ENCODE measurements around the gene TUBE1.

TUBE1 gene

GRCh38 chr6:112033791-112034615, 53.3 kb downstream of the TUBE1 start:
- DNase-seq = no peak

- DNase-seq = no peak
Measured at GRCh38 chr6:112032728-112033127, 54.6 kb downstream of the TUBE1 start.

DNA sequence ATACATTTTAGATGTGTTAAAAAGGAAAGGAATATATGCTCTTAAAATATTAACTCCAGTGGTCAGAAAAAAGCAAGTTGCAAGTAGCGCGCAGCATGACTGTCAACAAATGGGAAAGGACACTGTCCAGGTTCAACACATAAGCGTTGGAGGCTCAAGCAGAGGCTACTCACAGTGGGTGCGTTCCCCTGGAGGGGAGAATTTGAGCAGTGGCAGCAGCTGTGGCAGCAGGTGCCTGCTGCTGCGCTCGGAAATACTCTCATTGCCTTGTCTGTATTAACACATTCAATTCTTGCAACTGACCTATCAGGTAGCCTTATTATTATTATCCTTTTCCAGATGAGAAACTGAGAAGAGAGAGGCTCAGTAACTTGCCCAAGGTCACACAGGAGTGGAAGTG, 55.3 kb downstream of the TUBE1 start:
- DNase-seq = no peak

- DNase-seq = no peak
Measured at GRCh38 chr6:112030961-112031660, 56.2 kb downstream of the TUBE1 start.

DNA sequence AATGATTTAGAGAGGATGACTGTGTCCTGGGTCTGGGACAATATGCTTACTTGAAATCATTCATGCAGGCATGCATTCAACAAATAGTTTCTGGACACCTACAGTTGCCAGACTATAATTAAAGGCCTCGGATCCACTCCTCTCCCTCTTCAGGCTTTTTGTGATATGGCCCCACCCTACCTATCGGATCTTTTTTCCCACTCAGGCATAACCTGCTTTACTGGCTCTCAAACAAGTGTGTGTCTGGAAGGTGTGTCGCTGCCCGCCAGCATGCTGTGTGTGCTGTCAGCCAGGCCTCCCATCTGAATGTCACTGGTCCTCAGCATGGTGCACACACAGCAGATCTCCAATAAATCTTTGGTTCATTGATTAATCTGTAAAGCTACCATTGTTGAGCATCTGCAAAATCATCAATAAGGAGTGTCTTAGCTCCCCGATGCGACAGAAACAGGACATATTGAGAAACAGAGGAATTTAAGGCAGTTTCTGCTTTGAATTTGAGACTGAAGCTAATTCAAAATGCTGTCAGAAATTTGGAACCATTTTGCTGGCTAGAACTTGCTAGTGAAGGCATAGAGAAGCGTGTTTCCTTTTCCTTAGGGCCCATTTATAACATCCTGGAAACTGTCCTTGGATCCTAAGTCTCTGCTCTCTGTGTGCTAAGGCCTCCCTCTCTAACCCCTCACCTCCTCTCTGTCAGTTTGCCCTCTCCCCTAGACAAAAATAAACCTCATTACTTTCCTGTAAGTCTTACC, 56.9 kb downstream of the TUBE1 start:
- no peak for DNase-seq

GRCh38 chr6:112029045-112029822, 58.0 kb downstream of the TUBE1 start:
- DNase-seq = peak; percentile 32

GRCh38 chr6:112027942-112028674, 59.2 kb downstream of the TUBE1 start:
- DNase-seq = no peak

DNA sequence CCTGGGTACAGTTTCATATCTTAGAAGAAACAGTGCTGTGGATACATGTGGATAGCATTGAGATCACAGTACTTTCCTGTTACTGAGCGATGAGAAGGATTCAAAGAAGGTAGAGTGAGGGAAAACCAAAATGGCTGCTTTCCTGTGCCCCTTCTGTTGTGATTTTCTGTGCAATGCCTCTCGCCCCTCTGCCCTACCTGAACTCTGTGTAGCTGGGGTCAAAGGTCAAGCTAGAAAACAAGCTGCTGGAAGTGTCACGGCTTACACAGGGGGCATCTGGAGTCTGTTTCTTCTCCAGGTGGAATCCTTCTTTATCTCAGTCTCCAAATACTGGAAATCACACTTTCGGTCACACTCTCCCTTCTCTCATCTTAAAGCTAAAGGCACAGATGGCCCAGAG, 60.3 kb downstream of the TUBE1 start:
- DNase-seq = no peak

- no peak for DNase-seq
Measured at GRCh38 chr6:112024464-112024863, 62.8 kb downstream of the TUBE1 start.

- DNase-seq = no peak
Measured at GRCh38 chr6:112022749-112023148, 64.5 kb downstream of the TUBE1 start.

DNA sequence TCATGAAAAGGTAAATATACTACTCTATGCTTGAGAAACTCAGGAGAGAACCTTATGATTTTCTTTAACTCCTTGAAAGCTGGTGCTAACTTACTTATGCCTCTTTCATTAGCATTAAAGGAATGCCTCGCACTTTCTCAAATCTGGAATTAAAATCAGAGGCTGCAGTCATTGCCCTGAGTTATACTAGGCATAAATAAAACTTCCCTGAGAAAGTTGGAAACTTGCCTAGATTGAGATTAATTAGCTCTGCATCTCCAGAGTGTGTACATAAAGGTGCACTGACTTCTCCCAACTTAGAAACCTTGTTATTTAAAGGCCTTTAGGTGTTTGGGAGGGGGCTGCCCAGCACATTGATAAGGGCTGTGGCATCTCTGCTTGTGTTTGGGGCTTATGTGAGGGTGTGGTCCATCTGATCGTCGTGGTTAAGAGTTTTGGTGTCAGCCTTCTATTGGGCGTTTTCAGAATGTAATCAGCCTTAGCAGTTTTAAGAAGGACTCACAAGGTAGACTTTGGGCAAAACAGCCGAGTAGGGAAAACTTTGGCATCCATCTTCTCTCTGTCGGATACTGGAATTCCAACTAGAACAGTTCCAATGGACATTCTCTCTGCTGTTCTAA, 65.5 kb downstream of the TUBE1 start:
- no peak for DNase-seq

Measured in kidney glomerular epithelial cell (primary cell).